Stimulated activated CD8-positive, alpha-beta memory T cell treated with anti-CD3 and anti-CD28 coated beads, Interleukin-12 subunit alpha, Interleukin-12 subunit beta, amount 100 ng/mL, for 24 hours (primary cell): Measurements from ENCODE around the gene HTRA1.

ENCODE experiments used
- DNase-seq: peaks from one replicate; pipeline ENCODE4 v3.0.0-alpha.2; 2020; ENCODE audit errors: extremely low read depth

Gene HTRA1

GRCh38 chr10:122454603-122455080 lies 6.7 kb upstream of the HTRA1 start, which contains the start of gene ARMS2:
TSS of gene ARMS2 (plus strand) at chr10:122454653. CDS start at chr10:122454728, 75 bp downstream.
- DNase-seq: no peak

GRCh38 chr10:122455376-122456079 lies 5.8 kb upstream of the HTRA1 start:
- DNase-seq: no peak

DNA sequence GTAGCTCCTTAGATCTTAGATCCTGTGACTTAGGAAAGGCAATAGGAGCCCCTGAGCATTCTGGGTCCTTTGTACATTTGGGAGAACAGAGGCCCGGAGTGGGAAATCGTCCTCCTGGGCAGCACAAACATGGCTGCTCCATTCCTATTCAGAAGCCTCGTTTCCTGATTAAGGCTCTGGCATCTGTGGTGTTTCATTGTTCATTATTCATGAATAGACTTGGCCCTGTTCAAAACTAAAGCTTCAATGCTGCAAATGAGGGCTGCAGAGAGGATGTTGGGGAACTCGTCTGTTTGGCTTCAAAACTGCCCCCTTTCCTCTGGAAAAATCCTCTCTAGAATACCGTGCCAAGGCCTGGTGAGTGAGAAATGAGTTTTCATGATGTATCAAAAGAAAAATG lies 3.4 kb upstream of the HTRA1 start:
- DNase-seq: no peak

DNA sequence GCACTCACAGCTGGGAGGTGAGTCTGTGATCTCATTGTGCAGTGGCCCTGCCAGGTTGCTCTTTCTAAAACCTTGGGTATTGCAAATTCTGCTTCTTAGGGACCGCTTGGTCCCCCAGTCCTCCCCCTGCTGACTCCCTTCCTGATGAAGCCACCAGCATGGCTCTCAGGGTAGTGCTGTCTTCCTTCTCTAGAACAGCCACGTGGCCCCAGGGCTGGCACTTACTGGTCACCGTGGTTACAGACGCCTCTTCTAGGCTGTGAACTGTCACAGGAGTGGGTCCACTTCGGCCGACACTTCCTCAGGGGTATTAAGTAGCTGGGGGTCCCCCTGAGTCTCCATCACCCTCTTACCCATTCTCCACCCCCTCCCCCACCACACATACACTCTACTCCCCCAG lies 2.7 kb upstream of the HTRA1 start:
- DNase-seq: no peak

GRCh38 chr10:122459561-122460273 lies 1.6 kb upstream of the HTRA1 start:
- DNase-seq: no peak

DNA sequence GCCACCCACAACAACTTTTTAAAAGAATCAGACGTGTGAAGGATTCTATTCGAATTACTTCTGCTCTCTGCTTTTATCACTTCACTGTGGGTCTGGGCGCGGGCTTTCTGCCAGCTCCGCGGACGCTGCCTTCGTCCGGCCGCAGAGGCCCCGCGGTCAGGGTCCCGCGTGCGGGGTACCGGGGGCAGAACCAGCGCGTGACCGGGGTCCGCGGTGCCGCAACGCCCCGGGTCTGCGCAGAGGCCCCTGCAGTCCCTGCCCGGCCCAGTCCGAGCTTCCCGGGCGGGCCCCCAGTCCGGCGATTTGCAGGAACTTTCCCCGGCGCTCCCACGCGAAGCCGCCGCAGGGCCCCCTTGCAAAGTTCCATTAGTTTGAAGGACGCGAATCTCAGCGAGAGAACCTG lies 461 bp upstream of the HTRA1 start:
- no peak for DNase-seq

GRCh38 chr10:122461729-122462532 lies 578 bp downstream of the HTRA1 start:
- DNase-seq: no peak

- DNase-seq: no peak
These were observed 1.4 kb downstream of the HTRA1 start for GRCh38 chr10:122462533-122463465.

DNA sequence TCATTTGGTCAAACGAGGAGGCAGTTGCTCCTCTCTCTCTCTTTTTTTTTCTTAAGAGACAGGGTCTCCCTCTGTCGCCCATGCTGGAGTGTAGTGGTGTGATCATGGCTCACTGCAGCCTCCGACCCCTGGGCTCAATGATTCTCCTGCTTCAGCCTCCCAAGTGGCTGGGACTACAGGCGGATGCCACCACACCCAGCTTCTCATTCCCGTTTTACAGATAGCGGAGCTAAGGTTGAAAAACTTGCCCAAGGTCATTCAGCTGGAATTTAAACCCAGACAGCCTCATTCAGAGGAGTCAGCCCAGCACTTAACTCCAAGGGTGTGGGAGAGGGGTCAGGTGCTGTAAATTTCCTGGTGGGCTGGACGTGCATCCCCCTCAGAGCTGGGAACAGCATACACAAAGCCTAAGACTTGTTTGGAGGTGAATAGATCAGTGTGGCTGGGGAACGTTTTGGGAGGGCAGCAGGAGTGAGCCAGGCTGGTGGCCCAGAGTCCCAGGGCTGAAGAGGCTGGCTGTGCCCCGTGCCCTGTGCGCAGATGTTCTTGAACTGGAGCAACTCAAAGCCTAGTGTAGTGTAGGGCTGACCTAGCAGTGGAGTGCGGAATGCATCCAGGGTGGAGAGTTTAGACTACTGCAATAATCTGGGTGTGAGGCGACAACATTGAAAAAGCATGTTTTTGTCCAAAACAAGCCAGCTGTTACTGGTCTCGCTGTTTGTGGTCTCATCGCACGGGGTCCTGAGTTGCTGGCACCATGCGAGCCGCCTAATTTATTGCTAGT lies 2.3 kb downstream of the HTRA1 start:
- DNase-seq: no peak

GRCh38 chr10:122464250-122464510 lies 2.8 kb downstream of the HTRA1 start:
- no peak for DNase-seq

DNA sequence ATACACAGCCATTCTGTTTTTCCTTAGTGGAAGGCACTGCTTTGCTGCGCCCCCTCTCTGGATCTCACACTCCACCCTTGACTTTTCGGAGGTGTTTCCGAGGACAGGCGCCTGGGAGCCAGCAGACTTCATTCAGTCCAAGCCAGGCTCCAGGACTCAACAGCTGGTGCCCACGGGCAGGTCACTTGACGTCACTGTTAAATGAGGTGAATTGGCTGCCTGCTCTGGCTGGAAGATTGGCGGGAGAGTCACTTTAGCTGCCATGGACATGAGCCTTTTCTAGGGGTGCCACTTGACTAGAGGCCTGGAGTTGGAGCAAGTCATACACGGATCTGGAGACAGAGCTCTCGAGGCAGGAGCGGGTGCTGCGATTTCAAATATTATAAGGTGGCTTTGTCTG lies 3.2 kb downstream of the HTRA1 start:
- no peak for DNase-seq

GRCh38 chr10:122465401-122466040 lies 4.2 kb downstream of the HTRA1 start:
- DNase-seq: no peak

GRCh38 chr10:122466951-122467381 lies 5.6 kb downstream of the HTRA1 start:
- no peak for DNase-seq

- no peak for DNase-seq
These were observed 6.3 kb downstream of the HTRA1 start for GRCh38 chr10:122467701-122468100.

DNA sequence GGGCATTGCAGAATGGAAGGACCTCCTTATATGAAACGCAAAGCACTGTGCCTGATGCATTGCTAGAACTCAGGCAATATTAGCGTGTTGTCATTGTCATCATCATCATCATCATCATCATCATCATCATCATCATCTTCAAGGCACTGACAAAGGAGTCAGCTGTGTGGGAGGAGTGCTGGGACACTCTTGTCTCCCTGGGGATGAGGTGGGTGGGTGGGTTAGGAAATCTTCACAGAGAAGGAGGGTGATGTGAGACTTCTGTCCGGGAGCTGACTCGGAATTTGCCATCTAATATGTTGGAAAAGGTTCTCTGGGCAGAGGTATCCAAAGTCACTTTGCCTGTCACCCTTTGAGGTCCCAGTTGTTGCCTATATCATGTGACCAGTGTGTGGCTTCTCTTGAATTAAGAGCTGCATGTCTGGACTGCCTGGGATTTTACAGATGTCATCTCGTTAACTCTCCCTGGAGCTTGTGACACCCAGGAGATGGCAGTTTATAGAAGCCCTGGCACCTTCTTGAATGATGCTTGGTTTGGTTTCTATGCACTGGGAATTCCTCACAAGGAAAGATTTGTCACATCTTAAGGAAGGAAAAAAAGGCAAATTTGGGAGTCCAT lies 7.1 kb downstream of the HTRA1 start:
- DNase-seq: no peak

- DNase-seq: no peak
These were observed 7.8 kb downstream of the HTRA1 start for GRCh38 chr10:122468926-122469781.

DNA sequence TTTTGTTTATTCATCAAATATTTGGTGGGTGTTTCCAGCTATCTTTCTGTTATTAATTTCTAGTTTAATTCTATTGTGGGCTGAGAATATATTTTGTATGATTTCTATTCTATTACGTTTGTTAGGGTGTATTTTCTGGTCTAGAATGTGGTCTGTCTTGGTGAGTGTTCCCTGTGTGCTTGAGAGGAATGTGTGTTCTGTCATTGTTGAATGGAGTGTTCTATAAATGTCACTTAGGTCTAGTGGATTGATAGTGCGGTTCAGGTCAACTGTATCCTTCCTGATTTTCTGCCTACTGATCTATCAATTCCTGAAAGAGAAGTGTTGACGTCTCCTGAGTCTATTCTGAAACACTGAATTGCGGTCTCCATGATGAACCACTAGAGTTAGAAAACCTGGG lies 8.5 kb downstream of the HTRA1 start:
- DNase-seq: no peak

- DNase-seq: no peak
These were observed 10.3 kb downstream of the HTRA1 start for GRCh38 chr10:122471531-122472177.
